HG02884 (cell line): ENCODE results near the gene TBPL1.

Source experiments
- ATAC-seq: cut with Tn5 transposase; IDR thresholded peaks from one replicate; pipeline ENCODE4 v1.9.1; 2021; ENCODE audit warnings: mild to moderate bottlenecking, moderate library complexity; ENCODE audit not compliant: unreplicated experiment

Gene TBPL1

DNA sequence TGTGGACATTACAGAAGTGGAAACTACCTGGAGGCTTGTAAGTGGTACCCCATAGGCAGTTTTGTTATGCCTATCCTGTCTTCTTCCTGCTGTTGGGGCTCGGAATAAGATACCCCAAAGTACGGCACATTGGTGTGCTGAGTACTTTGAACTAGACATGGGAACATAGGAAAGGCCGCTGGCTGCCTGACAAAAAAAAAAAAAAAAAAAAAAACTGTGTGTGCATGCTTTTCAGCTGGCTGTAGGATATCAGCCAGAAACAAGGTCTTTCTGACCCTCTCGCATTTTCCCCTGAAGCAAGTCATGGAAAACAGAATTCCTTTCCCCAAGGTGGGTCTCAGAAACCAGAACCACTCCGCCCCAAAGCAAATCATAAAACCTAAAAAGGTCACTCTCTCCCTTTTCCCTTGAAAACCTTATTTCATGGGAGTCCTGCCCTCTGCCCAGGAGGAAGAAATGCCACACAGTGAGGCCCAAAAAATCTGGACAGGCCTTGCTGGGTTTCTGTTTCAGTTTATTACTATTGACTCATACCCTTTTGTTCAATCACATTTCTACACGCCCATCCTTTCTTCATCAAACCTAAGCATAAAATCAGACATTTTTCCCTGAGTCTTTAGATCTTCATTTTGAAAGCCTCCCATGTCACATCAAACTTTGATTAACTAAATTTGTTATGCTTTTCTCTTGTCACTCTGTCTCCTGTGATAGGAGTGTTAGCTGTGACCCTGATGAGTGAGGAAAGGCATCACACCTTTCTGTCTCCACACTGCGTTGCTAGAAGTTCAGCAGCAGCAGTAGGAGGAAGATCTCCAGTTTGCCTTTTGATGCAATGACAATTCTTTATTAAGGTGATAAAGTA lies 82.2 kb downstream of the TBPL1 start:
- no peak for ATAC-seq

DNA sequence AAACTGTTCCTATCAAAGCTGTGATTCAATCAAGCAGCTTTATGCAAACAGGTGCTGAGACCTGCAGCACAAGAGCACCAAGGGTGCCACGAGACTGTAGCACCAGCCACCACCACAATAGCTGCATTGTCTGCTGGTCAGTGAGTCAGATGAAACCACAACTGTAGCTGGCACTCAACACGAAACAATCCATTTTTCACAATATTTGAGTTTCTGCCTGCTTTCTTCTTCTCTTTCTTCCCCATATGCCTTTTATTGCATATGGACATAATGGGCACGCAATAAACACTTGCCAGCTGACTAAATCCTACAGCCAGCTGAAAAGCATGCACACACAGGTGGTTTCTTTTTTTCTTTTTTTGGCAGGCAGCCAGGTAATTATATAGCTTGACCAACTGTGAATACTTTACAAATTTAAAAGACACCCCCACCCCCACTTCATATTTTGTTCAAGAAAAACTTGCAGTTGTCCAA lies 82.8 kb downstream of the TBPL1 start:
- ATAC-seq = no peak

DNA sequence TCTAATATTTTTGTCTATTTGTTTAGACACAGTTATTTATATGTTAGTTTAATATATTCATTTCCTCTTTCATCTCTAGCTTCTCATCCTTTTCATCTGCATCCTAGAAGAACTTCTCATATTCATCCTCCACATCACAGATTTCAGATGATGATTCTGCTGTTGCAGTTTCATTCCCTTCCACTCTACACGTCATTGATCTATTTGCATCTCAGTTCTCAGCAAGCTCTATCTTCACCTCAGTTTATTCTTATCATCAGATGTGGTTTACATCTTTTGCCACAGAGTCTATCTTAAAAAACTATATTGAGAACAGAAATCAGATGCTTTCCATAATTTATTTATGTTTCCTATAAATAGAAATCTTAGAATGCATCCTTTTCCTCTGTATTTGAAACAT lies 86.1 kb downstream of the TBPL1 start:
- ATAC-seq = no peak
